Measurements from ENCODE around the gene RNU5D-1. TPM values are rescaled to one million over a fixed set of nuclear protein-coding genes. Genes with fewer than 3 reads are reported as not detected.
A peak's percentile ranks its signal among the peaks of the same experiment; 100 is the strongest.

The RNU5D-1 gene
- total and polyA plus RNA-seq, 2 of the 13 experiments (the other 11 are each of a cell fraction or from before 2014, with no cell fraction given) = 165 TPM; not detected in 1

- TF ChIP-seq ZBTB33 (CRISPR knock-in tag; IDR thresholded peaks at IDR 0.05) = peak; percentile 71; the same call in 1 of the 2 replicates
- no peak for TF ChIP-seq ZNF441 (CRISPR knock-in tag; IDR thresholded peaks at IDR 0.05; ENCODE audit: borderline replicate concordance)
- peak; percentile 70 for TF ChIP-seq DRAP1 (CRISPR knock-in tag; IDR thresholded peaks at IDR 0.05)
- TF ChIP-seq ZNF547 (CRISPR knock-in tag; IDR thresholded peaks at IDR 0.05) = no peak
- 0 out of 2 replicates have a peak, but pooled peaks have one; percentile 16 for TF ChIP-seq SP2 (CRISPR knock-in tag; IDR thresholded peaks at IDR 0.05)
- TF ChIP-seq ZNF619 (CRISPR knock-in tag; IDR thresholded peaks at IDR 0.05) = no peak
- TF ChIP-seq DDIT3 (CRISPR knock-in tag; IDR thresholded peaks at IDR 0.05) = no peak
- no peak for TF ChIP-seq ZNF180 (CRISPR knock-in tag; IDR thresholded peaks at IDR 0.05; ENCODE audit: borderline replicate concordance, low read depth)
- TF ChIP-seq ZFP1 (CRISPR knock-in tag; IDR thresholded peaks at IDR 0.05) = no peak
- TF ChIP-seq ZNF576 (CRISPR knock-in tag; IDR thresholded peaks at IDR 0.05) = no peak
- peak; percentile 89 for TF ChIP-seq ATF1 (CRISPR knock-in tag; IDR thresholded peaks at IDR 0.05)
- TF ChIP-seq PAX8 (CRISPR knock-in tag; IDR thresholded peaks at IDR 0.05; ENCODE audit: borderline replicate concordance) = no peak
- peak; percentile 61 to 66; a peak in 3 of 4 replicates for TF ChIP-seq NR2F1 (CRISPR knock-in tag; IDR thresholded peaks at IDR 0.05)
- peak; percentile 89 for TF ChIP-seq NR2F6 (IDR thresholded peaks at IDR 0.05)
- TF ChIP-seq NR2F6 (CRISPR knock-in tag; IDR thresholded peaks at IDR 0.05) = peak; percentile 91
- TF ChIP-seq ZNF672 (CRISPR knock-in tag; IDR thresholded peaks at IDR 0.05) = no peak
- no peak for TF ChIP-seq ZNF432 (CRISPR knock-in tag; IDR thresholded peaks at IDR 0.05; ENCODE audit: borderline replicate concordance)
- TF ChIP-seq ZNF12 (CRISPR knock-in tag; IDR thresholded peaks at IDR 0.05) = no peak
- no peak for TF ChIP-seq ATRX (CRISPR knock-in tag; IDR thresholded peaks at IDR 0.05; ENCODE audit: borderline replicate concordance)
- TF ChIP-seq ELF1 (CRISPR knock-in tag; IDR thresholded peaks at IDR 0.05) = peak; percentile 72
- peak; percentile 79 for TF ChIP-seq SP4 (CRISPR knock-in tag; IDR thresholded peaks at IDR 0.05)
- TF ChIP-seq HOXA7 (CRISPR knock-in tag; IDR thresholded peaks at IDR 0.05) = no peak
- peak in 1 of 2 experiments; percentile 72; a peak in 1 of 4 replicates for TF ChIP-seq KLF16 (CRISPR knock-in tag; IDR thresholded peaks at IDR 0.05)
- no peak for TF ChIP-seq ZNF549 (CRISPR knock-in tag; IDR thresholded peaks at IDR 0.05)
- peak; percentile 30; the same call in 1 of the 2 replicates for TF ChIP-seq ZFY (CRISPR knock-in tag; IDR thresholded peaks at IDR 0.05)
- TF ChIP-seq PHF20 (CRISPR knock-in tag; IDR thresholded peaks at IDR 0.05) = peak; percentile 49; the same call in 1 of the 2 replicates
- no peak for TF ChIP-seq TBP (CRISPR knock-in tag; IDR thresholded peaks at IDR 0.05)
- TF ChIP-seq TFE3 (CRISPR knock-in tag; IDR thresholded peaks at IDR 0.05) = peak; percentile 75
Measured at GRCh38 chr1:44681905-44682882, 48.8 kb downstream of the RNU5D-1 start (continued).

Measured in HepG2 (cell line).